ENCODE results near the gene RNF166.

DNA sequence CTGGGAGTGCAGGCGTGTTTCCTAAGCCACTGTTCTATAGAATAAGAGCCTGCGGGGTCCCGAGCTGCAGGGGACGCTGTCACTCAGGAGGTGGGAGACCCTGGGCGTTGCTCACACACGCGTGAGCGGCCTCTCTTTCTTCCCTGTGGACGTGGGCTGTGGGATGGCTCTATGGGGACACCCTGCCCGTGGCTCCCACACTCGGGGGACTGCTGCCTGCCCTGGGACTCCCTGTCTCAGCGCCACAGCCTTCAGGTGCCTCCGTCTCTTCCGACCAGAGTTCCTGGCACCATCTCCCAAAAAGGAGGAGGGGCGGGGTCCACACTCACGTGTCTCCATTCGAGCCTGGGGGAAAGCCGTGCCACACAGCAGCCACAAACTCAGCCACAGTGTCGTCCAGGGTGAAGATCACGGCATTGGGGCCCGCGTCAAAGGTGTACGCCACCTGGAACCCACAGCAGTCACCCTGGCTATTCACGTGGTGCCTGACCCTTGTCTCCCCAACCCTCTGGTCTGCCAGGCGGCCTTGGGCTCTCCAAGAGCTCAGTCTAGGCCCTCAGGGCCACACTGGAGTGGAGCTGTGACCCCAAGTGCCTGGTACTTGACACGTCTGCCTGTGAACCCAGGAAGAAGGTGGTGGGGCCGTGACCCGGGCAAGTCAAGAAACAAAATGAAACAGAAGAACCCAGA, 51.7 kb downstream of the RNF166 start:
- TF ChIP-seq, protein P1, sequence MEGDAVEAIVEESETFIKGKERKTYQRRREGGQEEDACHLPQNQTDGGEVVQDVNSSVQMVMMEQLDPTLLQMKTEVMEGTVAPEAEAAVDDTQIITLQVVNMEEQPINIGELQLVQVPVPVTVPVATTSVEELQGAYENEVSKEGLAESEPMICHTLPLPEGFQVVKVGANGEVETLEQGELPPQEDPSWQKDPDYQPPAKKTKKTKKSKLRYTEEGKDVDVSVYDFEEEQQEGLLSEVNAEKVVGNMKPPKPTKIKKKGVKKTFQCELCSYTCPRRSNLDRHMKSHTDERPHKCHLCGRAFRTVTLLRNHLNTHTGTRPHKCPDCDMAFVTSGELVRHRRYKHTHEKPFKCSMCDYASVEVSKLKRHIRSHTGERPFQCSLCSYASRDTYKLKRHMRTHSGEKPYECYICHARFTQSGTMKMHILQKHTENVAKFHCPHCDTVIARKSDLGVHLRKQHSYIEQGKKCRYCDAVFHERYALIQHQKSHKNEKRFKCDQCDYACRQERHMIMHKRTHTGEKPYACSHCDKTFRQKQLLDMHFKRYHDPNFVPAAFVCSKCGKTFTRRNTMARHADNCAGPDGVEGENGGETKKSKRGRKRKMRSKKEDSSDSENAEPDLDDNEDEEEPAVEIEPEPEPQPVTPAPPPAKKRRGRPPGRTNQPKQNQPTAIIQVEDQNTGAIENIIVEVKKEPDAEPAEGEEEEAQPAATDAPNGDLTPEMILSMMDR (IDR thresholded peaks at IDR 0.05; ENCODE audit: low read length): no peak
- no peak for TF ChIP-seq EZH2 (optimal IDR thresholded peaks at IDR 0.05; ENCODE audit: low read depth, low read length)

All from MM.1S (cell line).